ENCODE data around the gene HSPG2. TPM values are rescaled to one million over a fixed set of nuclear protein-coding genes. Genes with fewer than 3 reads are reported as not detected.

HSPG2 gene
- total RNA-seq, 1 experiment from 2014 or later = 14.4 TPM

DNA sequence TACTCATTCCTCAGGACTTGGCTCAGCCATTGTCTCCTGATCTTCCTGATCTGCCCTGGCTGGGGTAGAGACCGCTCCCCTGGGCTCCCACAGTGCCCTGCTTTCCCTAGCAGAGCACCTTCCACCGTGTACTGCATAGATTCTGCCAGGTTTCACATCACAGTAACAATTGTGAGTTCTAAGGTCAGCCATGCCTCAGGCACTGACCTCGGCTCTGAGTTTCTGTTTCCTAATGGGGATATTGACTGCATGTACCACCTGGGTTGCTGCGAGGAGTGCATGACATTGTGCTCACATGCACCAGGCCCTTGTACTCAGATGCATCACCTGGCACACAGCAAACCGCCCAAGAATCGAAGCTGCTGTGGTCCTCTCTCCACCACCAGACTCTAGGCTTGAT, 46.0 kb downstream of the HSPG2 start:
- in situ Hi-C loops (cut with HindIII; ENCODE audit: low sequenced_read_pairs) = no loop called here
- DNase-seq (ENCODE audit: low spot score) = no peak

DNA sequence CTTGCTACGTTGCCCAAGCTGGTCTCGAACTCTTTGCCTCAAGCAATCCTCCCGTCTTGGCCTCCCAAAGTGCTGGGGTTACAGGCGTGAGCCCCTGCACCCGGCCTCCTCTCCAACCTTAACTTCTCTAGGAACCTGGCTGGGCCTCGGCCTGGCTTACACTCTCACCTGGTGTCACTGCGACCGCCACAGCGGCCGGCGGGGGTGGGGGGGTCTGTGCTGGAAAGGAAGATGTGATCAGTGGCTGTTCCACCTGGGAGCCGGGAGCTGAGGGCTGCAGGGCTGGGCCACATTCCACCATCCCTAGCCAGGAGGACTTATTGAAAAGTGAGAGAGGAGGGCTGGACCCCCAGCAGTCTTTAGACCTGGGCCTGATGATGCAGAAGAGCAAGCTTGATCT, 48.6 kb downstream of the HSPG2 start:
- in situ Hi-C loops (cut with HindIII; ENCODE audit: low sequenced_read_pairs) = no loop called here
- no peak for DNase-seq (ENCODE audit: low spot score)

DNA sequence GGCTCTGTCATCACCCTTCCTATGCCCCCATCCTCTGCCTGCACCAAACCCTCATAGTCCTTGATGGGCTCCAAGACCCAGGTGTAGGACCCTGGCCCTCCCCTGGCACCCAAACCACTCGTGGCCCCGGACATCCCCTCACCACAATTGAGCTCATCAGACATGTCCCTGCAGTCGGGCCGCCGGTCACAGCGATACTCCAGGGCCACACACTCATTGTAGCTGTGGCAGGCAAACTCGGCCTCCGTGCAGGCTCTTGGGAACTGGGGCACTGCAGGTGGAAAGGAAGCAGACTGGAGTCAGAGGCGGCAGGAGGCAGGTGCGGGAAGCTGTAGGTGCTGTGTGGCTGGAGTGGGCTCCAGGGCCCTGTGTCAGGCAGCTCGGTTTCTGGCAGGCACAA, 49.3 kb downstream of the HSPG2 start:
- in situ Hi-C loops (cut with HindIII; ENCODE audit: low sequenced_read_pairs) = no loop called here
- DNase-seq (ENCODE audit: low spot score) = no peak

DNA sequence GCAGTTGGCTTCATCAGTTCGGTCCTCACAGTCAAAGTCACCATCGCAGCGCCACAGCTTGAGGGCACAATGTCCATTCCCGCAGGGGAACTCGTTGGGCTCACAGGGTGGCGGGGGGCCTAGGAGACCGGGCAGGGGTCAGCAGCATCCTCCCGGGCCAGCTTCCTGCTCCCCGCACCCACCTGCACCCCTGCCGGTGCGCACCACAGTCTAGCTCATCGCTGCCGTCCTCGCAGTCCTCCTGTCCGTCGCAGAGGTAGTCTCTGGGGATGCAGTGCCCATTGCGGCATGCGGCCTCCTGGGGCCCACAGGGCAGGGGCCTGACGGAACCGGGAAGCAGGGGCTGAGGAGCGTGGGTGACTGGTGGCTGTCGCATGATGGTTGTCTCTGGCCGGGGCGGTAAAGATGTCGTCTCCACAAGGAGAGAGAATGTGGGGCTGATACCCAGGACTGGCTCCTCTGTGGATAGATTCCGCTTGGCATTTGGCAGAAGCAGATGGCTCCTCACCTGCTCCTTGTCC, 49.8 kb downstream of the HSPG2 start:
- DNase-seq (ENCODE audit: low spot score) = no peak
- in situ Hi-C loops (cut with HindIII; ENCODE audit: low sequenced_read_pairs) = no loop called here

DNA sequence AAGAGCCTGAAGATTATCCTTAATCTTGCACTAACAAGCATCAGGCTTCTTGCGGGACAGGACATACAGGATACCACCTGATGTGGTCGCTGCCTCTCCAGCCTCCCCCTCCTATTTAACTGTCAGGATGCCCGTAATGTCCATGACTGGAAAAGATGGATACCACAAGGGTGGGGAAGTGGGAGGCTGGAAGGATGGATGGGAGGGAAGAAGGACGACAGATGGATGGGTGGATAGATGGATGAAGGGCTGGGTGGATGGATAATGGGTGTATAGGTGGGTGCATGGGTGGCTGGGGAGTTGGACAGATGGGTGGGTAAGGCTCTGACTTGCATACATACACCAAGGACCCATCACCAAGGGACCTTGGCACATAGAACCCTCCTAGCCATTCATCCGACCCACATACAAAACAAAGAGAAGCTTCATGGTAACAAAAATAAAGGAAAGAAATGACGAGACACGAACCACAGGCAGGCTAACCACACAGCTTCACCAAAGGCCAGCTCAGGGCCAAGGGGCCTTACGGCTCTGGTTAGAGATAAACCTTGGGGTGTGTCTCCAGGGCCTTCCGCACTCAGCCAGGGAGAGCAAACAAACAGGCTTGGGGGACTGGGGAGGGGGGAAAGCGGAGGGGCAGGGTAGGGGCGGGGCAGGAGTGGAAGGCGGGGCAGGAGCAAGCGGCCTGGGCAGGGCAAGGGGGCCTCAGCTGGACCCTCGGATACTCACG, 50.5 kb downstream of the HSPG2 start:
- in situ Hi-C loops (cut with HindIII; ENCODE audit: low sequenced_read_pairs) = no loop called here

DNA sequence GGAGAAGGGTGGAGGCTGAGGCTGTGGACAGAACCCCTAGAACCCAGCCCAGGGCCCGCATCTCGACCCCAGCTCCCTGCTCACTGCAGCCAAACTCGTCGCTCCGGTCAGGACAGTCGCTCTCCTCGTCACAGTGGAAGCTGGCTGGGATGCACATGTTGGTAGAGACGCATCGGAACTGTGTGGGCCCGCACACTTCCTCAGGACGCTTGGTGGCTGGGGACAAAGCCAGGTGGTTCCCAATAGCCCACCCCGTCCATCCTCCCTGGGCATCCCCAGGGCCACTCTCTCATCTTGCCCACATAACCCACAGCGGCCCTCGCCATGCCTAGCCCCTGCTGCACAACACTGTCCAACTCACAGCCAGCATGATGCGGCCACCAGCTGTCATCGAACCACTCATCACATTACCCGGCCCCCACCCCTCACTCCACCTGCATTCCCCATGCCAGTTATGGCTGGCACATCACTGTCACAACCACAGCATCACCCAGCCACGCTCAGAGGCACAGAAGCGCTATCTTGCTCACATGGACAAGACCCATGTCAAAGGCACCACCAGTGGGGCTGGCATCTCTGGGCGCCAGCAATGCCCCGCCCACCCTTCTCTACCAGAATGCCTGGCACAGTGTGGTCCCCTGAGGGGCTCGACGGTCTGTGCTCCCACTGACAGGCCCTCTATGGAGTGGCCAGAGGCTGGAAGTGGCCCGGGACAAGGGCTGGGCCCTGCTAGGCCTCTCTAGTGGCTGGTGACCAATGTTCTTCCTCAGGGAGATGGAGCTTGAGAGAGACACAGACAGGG, 51.7 kb downstream of the HSPG2 start:
- no peak for DNase-seq (ENCODE audit: low spot score)
- in situ Hi-C loops (cut with HindIII; ENCODE audit: low sequenced_read_pairs) = no loop called here

More for the DNA sequence above, 50.5 kb downstream of the HSPG2 start:
- DNase-seq (ENCODE audit: low spot score) = no peak

DNA sequence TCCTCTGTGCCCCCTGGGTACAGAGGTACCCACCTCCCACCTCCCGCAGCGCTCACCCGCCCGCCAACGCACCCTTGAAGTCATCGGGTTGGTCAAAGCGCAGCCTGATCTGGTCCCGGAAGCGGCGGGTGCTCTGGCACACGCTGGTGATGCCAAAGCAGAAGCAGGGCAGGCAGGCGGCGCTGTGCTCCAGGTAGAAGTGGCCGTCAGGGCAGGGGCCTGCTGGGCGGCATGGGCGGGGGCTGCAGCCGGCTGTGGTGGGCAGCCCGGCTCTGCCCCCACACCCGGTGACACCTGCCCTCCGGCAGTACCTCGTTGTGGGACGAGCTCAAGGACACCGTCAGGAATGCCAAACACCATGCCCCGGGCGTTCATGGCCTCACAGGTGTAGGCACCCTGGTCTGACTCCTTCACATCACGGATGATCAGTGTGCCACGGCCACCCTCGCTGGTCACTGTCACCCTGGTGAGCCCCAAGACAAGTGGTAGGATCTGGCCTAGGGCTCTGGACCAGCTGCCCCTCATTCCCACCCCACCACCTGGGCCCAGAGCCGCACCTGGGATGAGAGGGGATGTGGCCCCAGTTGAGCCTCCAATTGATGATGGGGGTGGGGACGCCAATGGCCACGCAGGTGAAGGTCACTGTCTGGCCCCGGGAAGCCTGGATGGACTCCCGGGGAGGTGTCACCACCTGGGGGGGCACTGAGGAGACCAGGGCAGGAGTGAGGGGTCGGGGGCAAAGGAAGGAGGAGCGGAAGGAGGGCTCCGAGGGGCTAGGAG, 52.5 kb downstream of the HSPG2 start:
- in situ Hi-C loops (cut with HindIII; ENCODE audit: low sequenced_read_pairs) = no loop called here
- DNase-seq (ENCODE audit: low spot score) = no peak

DNA sequence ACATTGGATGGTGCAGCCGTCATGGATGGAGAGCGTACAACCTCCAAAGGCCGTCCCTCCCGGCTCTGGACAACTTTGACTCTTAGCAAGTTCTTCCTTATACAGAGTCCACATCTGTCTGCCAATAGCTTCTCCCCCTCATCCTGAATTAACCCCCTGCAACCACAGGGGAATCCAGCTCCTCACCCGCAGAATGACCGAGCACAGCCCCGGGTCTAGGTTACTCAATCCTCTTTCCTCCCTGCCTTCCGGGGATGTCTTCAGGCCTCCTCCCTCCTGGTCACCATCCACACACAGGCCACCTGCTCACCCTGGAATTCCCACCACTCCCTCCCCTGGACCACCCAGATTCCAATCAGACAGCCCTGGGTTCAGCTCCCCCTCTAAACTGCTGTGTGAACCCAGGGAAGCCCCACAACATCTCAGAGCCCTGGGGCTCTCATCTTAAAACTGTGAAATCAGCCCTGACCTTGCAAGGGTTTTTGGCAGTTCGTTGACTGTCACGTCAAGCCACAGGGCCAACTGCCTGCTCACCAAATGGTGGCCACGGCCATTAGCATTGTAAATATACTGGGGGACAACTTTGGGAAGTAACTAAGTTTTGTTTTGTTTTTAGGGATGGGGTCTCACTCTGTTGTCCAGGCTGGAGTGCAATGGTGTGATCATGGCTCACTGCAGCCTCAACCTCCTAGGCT, 54.2 kb downstream of the HSPG2 start:
- DNase-seq (ENCODE audit: low spot score) = no peak
- in situ Hi-C loops (cut with HindIII; ENCODE audit: low sequenced_read_pairs) = no loop called here

DNA sequence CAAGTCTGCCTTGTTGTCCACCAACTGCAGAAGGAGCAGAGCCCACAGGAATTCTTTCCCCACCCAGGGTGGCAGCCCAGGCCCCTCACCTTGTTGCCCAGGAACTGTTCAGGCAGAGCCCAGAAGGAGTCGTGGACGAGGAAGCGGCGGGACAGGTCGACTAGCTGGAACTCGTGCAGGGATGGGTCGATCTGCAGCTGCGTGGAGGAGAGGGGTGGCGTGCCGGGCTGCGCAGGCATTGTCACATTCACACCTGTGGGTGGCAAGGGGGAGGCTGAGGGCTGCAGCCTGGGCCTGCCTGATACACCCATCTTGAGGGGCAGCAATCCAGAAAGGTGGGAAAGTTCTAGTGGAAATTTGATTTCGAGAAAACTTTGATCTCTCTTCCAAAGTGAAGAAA, 55.9 kb downstream of the HSPG2 start:
- DNase-seq (ENCODE audit: low spot score) = no peak
- in situ Hi-C loops (cut with HindIII; ENCODE audit: low sequenced_read_pairs) = no loop called here

DNA sequence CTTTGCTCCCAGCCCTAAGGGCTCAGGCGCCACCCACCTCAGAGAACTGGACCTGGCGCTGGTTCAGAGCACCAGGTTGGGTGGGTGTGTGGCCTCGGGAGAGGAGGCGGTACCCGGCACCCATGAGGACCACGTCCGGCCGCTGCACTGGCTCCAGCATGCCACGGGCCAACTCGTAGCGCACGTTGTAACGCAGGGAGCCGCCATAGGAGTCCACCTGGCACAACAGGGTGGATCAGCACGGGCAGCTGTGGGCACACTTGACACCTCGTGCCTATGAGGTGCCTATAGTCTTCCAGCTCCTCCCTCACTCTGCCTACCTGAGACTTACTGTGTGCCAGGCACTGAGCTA, 56.5 kb downstream of the HSPG2 start:
- no peak for DNase-seq (ENCODE audit: low spot score)
- in situ Hi-C loops (cut with HindIII; ENCODE audit: low sequenced_read_pairs) = no loop called here

DNA sequence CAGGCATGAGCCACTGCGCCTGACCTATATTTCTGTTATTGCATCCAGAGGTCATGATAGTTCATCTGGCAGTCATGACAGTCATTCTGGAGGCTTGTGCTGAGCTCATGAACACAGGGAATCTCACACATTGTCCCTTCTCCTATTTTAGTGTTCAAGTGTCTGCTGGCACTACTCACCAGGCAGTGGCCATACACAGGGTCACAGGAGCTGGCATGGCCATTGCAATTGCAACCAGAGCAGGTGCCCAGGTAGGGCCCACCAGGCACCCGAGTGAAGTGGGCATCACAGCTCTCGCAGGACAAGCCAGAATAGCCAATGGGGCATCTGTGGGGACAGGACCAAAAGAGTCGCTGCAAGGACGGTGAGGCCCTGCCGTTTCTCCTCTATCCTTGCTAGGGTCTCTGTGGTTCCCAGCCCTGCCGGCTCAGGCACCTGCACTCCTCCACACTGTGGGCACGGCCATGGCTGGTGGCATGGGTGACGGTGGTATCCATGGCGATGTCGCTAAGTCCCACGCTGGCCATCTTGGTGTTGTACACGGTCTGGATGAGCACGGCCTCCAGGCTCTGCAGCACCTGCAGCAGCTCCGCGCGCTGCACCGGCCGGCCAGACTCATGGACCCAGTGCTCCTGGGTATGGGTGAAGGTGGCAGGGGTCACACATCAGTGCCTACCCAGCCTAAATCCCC, 57.0 kb downstream of the HSPG2 start:
- in situ Hi-C loops (cut with HindIII; ENCODE audit: low sequenced_read_pairs) = no loop called here

DNA sequence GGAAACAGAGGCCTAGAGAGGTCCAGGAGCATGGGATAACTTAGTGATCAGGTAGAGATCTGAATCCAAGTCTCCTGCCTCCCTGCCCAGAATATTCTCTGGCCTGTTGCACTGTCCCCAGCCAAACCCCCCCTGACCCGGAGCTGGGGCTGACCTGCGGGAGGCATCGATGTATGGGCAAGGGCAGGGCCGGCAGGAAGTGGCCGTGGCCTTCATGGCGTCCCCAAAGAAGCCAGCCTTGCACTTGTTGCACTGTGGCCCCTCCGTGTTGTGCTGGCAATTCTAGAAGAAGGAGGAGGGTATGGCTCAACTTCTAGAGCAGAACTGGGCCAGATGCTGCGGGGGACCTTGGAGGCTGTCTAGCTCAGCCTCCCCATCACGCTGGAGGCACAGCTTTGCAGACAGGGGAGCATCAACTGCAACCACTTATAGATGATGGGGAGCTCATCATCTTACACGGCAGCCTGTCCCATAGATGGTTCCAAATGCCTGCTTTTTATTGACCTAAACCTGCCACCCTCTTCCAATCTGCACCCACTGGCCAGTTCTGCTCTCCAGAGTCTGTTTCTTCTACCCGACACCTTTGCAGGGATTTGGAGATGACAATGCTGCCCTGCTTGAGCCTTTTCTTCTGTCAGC, 58.2 kb downstream of the HSPG2 start:
- DNase-seq (ENCODE audit: low spot score) = no peak
- in situ Hi-C loops (cut with HindIII; ENCODE audit: low sequenced_read_pairs) = no loop called here

More for the DNA sequence above, 57.0 kb downstream of the HSPG2 start:
- DNase-seq (ENCODE audit: low spot score) = no peak

DNA sequence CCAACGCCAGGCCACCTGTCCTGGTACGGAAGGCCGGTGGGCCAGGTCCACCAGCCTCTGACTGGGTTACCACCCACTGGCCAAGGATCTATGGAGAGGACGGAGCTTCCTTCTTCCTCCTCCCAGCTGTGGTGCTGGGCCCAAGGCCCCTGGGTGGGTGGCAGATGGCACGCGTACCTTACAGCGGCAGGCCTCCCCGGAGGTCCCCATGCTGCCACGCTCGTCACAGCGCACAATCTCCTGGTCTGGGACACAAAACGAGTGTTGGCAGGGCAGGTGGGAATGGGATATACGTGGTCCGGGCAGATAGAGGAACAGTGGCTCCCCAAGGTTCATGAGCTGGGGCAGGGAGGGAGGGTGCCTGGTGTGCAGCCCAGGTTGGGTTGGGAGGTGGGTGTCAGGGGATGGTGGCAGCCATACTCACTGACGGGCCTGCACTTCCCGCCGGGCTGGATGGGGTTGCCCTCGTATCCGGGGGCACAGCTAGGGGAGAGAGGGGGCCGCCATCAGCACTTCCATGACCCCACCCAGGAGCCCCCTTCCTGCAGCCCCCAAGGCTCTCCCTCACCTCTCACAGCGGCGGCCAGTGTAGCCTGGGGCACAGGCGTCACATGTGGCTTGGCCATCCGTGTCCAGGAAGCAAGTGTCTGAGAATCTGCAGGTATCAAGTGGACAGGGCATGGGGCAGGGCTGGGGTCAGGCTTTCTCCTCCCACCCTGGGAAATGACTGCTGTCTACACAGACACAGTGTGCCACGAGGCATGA, 58.9 kb downstream of the HSPG2 start:
- no peak for DNase-seq (ENCODE audit: low spot score)
- in situ Hi-C loops (cut with HindIII; ENCODE audit: low sequenced_read_pairs) = no loop called here

DNA sequence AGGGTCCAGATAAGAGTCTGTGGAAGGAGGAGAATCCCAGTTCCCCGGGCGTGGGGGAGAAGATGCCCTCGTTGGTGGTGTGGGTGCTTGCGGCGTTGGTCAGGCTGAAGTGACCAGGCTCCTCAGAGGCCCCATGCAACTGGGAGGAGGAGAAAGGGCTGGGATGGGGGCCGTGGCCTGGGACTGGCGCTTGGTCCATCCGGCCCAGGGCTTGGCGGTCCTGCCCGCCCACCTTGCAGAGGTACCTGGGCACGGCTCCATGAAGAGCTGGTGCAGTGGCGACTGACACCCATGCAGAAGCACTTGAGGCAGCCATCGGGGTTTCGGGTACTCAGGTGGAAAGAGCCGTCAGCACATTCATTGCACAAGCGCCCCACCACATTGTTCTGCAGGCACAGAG, 60.8 kb downstream of the HSPG2 start:
- DNase-seq (ENCODE audit: low spot score) = no peak

DNA sequence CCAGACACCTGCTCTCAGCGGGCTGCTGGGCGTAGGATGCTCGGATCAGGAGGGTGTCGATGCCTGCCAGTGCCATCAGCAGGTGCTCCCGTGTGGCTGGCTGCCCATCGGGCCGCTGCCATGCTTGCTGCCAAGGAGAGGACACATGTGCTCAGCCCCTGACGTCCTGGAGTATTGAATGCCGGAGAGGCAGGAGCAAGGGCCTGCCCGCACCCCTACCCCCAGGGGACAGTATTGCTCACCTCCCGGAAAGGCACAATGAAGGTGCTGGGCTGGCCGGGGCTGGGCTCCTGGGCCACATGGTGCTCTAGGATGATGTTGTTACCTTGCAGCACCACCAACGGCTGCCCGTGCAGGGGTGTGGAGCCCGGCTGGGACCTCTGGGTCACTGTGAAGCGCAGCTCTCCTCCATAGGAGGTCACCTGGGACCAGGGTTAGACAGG, 61.5 kb downstream of the HSPG2 start:
- no peak for DNase-seq (ENCODE audit: low spot score)
- in situ Hi-C loops (cut with HindIII; ENCODE audit: low sequenced_read_pairs) = no loop called here

More for the DNA sequence above, 60.8 kb downstream of the HSPG2 start:
- in situ Hi-C loops (cut with HindIII; ENCODE audit: low sequenced_read_pairs) = no loop called here

DNA sequence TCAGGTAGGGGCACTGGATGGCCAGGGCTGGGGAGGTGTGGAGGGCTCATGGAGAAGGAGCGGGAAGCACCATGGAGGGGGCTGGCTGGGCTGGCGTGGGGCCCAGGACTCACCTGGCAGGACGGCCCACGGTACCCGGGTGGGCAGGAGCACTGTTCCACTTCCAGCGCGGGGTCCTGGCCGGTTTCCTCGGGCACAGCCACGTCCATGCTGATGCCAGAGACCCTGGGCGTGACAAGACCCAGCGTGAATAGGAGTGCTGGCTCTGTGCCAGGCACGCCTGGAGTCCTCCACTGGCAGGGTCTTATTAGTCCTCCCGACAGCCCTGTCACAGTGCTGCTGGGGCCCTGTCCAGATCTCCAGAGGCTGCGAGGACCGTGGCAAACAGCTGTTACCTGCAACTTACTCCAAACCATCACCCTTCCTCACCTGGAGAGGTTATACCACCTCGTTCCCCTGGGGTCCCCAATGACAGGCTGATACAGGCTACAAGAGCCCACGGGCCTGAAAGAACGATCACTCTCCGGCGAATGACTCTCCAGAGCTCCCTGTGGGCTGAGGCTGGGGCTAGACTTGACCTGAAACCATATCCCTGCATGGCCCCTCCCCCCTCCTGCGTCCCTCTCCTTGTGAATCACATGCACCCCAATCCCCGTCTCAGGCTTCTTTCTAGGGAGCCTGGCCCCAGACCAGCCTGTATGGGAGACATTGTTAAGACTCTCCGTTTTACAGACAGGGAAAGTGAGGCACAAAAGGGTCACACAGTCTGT, 62.1 kb downstream of the HSPG2 start:
- in situ Hi-C loops (cut with HindIII; ENCODE audit: low sequenced_read_pairs) = no loop called here
- DNase-seq (ENCODE audit: low spot score) = no peak

DNA sequence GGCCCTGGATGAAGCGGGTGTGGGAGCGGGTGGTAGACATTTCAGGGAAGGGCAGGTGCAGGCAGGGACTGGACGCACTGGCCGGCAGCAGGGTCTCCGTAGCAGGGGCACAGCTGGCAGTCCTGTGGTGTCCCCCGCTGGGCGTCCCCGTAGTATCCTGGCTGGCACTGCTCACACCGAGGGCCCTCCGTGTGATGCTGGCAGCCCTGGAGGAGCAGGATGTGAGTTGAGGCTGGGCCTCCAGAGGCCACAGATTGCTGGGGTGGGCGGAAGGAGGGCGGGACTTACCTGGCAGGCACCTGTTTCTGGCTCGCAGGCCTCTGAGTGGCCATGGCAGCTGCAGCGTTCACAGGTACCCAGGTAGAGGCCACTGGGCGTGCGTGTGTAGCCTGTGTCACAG, 62.8 kb downstream of the HSPG2 start:
- in situ Hi-C loops (cut with HindIII; ENCODE audit: low sequenced_read_pairs) = no loop called here
- no peak for DNase-seq (ENCODE audit: low spot score)

Measured in G401 (cell line).